K562 (cell line): ENCODE results near the gene RPS23. TPM values are rescaled to one million over a fixed set of nuclear protein-coding genes. Genes with fewer than 3 reads are reported as not detected.
A peak's percentile ranks its signal among the peaks of the same experiment; 100 is the strongest.

Source experiments
- CBX2 ChIP-seq: fragments of 200-600 bp; sonication (generic); IDR thresholded peaks from one replicate; pipeline ENCODE4 v1.6.1; 2012; ENCODE audit warnings: mild to moderate bottlenecking, low read length, inconsistent platforms; ENCODE audit not compliant: insufficient read depth, poor library complexity, severe bottlenecking
- DDX20 ChIP-seq: fragments of 450-650 bp; IDR thresholded peaks from 2 replicates; pipeline ENCODE4 v1.6.1; 2016; ENCODE audit warnings: missing genetic modification characterization, low read depth, mild to moderate bottlenecking, missing compliant biosample characterization, moderate library complexity
- EGR1 ChIP-seq: fragments of 450-650 bp; conservative IDR thresholded peaks from 2 replicates; pipeline ENCODE4 v1.6.1; 2017; ENCODE audit warnings: mild to moderate bottlenecking
- KLF10 ChIP-seq: fragments of 250-450 bp; sonication (Bioruptor Pico); IDR thresholded peaks from 2 replicates; pipeline ENCODE4 v1.6.1; 2021; ENCODE audit warnings: matching md5 sums
- MBD2 ChIP-seq: sonication (generic); IDR thresholded peaks from 2 replicates; pipeline ENCODE4 v1.6.1; 2016; ENCODE audit warnings: low read depth, borderline replicate concordance
- NFIC ChIP-seq: fragments of 450-650 bp; IDR thresholded peaks from 2 replicates; pipeline ENCODE4 v1.6.1; 2017; ENCODE audit warnings: mild to moderate bottlenecking, inconsistent platforms
- NFIX ChIP-seq: fragments of 250-450 bp; sonication (Bioruptor Pico); IDR thresholded peaks from 2 replicates; pipeline ENCODE4 v1.4.0; 2020; ENCODE audit warnings: low read depth, mild to moderate bottlenecking, moderate library complexity
- POLR2AphosphoS5 ChIP-seq: IDR thresholded peaks from 2 replicates; pipeline ENCODE4 v1.6.1; 2011; ENCODE audit warnings: mild to moderate bottlenecking, low read depth, low read length, moderate library complexity; ENCODE audit not compliant: control insufficient read depth, insufficient read depth
- ZBTB1 ChIP-seq: sonication (generic); formaldehyde crosslinking; IDR thresholded peaks from 2 replicates; pipeline ENCODE4 v1.8.1; 2023; ENCODE audit warnings: missing genetic modification reagents, low read depth, mild to moderate bottlenecking, borderline replicate concordance
- ZC3H11A ChIP-seq: IDR thresholded peaks from 2 replicates; pipeline ENCODE4 v1.6.1; 2012; ENCODE audit warnings: low read depth, low read length, improper control_type of control experiment
- ZNF143 ChIP-seq: sonication (generic); formaldehyde crosslinking; IDR thresholded peaks from 2 replicates; pipeline ENCODE4 v1.9.0; 2022; ENCODE audit warnings: mild to moderate bottlenecking, missing genetic modification reagents
- ZNF318 ChIP-seq, 2 experiments: fragments of 450-650 bp; IDR thresholded peaks; 2 replicates each; pipeline ENCODE4 v1.6.1; 2016; ENCODE audit warnings: mild to moderate bottlenecking in 2 of 2, borderline replicate concordance in 1 of 2, low read depth in 1 of 2, moderate library complexity in 1 of 2
- ZNF512 ChIP-seq: IDR thresholded peaks from 2 replicates; pipeline ENCODE4 v1.6.1; 2016; ENCODE audit warnings: missing genetic modification characterization, missing compliant biosample characterization
- polyA plus RNA-seq, 8 experiments: library from polyadenylated mRNA; depleted of rRNA in 4 of 8; stranded (reverse) in 5 of 8; unstranded in 3 of 8; fragments of >200 nt; fragmentation: Nextera tagmentation in 2 of 8; fragmentation: Illumina TruSeq in 1 of 8; extraction: Ambion mirVana in 2 of 8; extraction: Trizol in 1 of 8; gene quantifications; 2 replicates each; pipeline versions ENCODE4 v1.2.1 to v1.2.3, GENCODE V29; 2011 to 2014; ENCODE audit warnings: inconsistent platforms in 1 of 8, missing spikeins in 1 of 8
- total RNA-seq, 7 experiments: library from RNA; depleted of rRNA in 6 of 7; stranded (reverse); fragments of >200 nt in 6 of 7; fragmentation: Illumina TruSeq in 2 of 7; extraction: Trizol in 2 of 7; gene quantifications; 2 replicates each; pipeline versions ENCODE4 v1.2.1 to v1.2.3, GENCODE V29; 2011 to 2021; ENCODE audit warnings: low replicate concordance in 1 of 7

RPS23 gene
- total and polyA plus RNA-seq, 9 of the 15 experiments (the other 6 are each of a cell fraction or from before 2014, with no cell fraction given), result 3,252 to 10,689 (median 6,302) TPM

- TF ChIP-seq ZNF318 (IDR thresholded peaks at IDR 0.05; ENCODE audit: borderline replicate concordance in 1 of 2, low read depth in 1 of 2) (no peak), POLR2AphosphoS5 (peak; percentile 53; the same call in 1 of the 2 replicates), ZBTB1 (no peak), CBX2 (no peak), ZC3H11A (no peak), NFIC (peak; percentile 57; the same call in 1 of the 2 replicates), ZNF512 (tag) (no peak), ZNF143 (no peak), MBD2 (0 out of 2 replicates have a peak, but pooled peaks have one; percentile 17), NFIX (CRISPR knock-in tag) (no peak), EGR1 (no peak), KLF10 (CRISPR knock-in tag) (no peak), DDX20 (no peak)
Observed at GRCh38 chr5:82285206-82285605, 7.1 kb upstream of the RPS23 start (continued).
